SIG-M5 (cell line): Measurements from ENCODE around the gene LRRTM3.

Experiments used
- DNase-seq: peaks from one replicate; lab custom pipeline; 2025; lab: John Stamatoyannopoulos, UW

The LRRTM3 gene

GRCh38 chr10:67127441-67127840 lies 201.6 kb downstream of the LRRTM3 start:
- DNase-seq = no peak

DNA sequence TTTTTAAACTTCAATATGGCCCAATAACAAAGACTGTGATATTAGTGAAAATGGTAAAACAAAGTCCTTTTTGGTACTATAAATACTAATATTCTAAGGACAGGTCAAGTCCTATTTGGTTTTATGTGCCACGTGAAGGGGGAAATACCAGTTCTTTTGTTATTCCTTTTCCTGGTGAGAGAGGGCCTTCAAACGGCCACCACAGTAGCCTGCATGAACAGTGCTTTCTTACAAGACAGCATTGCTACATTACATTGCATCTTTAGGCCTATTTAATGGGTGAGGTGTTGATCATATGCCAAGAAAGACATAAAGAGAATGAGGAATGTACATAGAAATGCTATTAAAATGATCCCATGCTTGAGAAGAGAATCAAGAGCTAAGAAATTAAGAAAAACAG lies 214.8 kb downstream of the LRRTM3 start:
- no peak for DNase-seq

GRCh38 chr10:67141300-67141699 lies 215.5 kb downstream of the LRRTM3 start:
- no peak for DNase-seq

DNA sequence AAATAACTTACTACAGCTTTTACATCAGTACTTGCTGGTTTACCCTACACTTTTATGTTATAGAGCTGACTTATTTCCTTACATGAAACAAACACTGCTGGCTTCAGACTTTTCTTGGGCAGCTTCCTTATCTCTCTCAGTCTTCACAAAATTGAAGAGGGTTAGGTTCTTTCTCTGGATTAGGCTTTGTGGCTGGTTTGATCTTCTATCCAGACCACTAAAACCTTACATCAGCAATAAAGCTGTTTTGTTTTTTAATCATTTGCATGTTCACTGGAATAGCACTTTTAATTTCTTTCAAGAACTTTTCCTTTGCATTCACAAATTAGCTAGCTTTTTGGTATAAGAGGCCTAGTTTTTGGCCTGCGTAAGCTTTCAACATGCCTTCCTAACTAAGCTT lies 218.7 kb downstream of the LRRTM3 start:
- DNase-seq = no peak
